BE2C (cell line): Measurements from ENCODE around the gene SF3B1.

Experiments used
- DNase-seq: peaks from one replicate; pipeline ENCODE4 v3.0.0-alpha.2; 2020
- H3K27me3 ChIP-seq: fragments of 250-450 bp; sonication (Bioruptor Pico); 2 replicates; pipeline ENCODE4 v1.5.1; 2020; ENCODE audit warnings: mild to moderate bottlenecking
- H3K36me3 ChIP-seq: fragments of 250-450 bp; sonication (Bioruptor Pico); 2 replicates; pipeline ENCODE4 v1.5.1; 2020; ENCODE audit warnings: mild to moderate bottlenecking
- H3K4me1 ChIP-seq: fragments of 250-450 bp; sonication (Bioruptor Pico); 2 replicates; pipeline ENCODE4 v1.5.1; 2020
- H3K4me3 ChIP-seq: 2 replicates; pipeline ENCODE4 v1.5.1; 2011; ENCODE audit warnings: low read depth, low read length
- H3K9me3 ChIP-seq: fragments of 250-450 bp; sonication (Bioruptor Pico); 2 replicates; pipeline ENCODE4 v1.5.1; 2020
- TF ChIP-seq, protein P1 (sequence below): IDR thresholded peaks from 2 replicates; pipeline ENCODE4 v1.5.1; 2012; ENCODE audit warnings: mild to moderate bottlenecking, low read depth, low read length

SF3B1 gene

DNA sequence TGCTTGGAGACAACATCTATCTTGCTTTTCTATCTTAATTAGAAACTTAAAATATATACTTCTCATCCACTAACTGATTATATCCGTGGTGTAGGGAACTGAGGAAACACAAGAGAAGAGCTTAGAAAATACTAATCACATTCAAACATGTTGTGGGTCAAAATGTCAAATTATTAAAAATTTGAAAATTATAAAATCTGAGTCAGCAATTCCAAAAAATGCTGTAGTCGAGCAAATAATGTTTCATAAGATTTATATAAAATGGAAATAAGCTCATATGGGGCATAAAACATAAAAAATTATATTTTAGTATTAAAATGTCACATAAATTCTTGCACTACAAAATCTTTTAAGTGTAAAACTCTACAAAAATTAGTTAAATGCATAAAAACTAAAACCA is 29.2 kb downstream of the SF3B1 start:
- Histone ChIP-seq H3K27me3 (no peaks in the 10 kb centered on the region), H3K36me3 (peaks cover 96% of the 10 kb centered on the region), H3K4me1 (no peaks in the 10 kb centered on the region), H3K9me3 (no peaks in the 10 kb centered on the region), H3K4me3 (no peak overlapping the region)
- no peak for DNase-seq
- TF ChIP-seq, protein P1, sequence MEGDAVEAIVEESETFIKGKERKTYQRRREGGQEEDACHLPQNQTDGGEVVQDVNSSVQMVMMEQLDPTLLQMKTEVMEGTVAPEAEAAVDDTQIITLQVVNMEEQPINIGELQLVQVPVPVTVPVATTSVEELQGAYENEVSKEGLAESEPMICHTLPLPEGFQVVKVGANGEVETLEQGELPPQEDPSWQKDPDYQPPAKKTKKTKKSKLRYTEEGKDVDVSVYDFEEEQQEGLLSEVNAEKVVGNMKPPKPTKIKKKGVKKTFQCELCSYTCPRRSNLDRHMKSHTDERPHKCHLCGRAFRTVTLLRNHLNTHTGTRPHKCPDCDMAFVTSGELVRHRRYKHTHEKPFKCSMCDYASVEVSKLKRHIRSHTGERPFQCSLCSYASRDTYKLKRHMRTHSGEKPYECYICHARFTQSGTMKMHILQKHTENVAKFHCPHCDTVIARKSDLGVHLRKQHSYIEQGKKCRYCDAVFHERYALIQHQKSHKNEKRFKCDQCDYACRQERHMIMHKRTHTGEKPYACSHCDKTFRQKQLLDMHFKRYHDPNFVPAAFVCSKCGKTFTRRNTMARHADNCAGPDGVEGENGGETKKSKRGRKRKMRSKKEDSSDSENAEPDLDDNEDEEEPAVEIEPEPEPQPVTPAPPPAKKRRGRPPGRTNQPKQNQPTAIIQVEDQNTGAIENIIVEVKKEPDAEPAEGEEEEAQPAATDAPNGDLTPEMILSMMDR: no peak

DNA sequence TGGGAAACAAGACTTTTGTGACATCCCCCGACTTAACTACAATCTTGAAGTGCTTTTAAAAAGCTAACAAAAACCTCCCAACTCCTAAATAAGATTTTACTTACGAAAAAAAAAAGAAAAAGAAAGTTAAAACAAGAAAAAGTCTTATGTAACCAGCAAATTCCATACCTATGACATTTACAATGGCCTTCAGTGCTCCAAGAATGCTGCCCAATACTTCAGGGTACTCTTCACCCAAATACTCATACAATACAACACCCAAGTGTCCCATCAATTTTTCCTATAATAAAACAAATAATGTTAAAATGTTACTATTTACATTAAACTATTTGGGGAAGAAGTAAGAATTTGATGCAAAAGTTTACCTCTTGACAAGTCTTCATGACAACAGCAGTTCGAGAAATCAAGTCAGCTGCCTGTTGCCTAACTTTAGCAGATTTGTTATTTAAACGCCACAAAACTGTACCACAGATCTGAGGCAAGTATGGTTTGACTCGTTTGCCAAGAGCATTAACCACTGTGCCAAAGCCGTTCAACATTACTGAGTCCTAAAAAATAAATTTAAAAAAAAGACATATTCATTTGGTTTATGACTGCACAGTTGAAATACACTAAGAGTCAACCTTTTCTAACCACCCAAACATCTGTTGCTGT is 34.8 kb downstream of the SF3B1 start:
- Histone ChIP-seq H3K4me3 (no peak overlapping the region), H3K9me3 (no peaks in the 10 kb centered on the region), H3K36me3 (peaks cover 97% of the 10 kb centered on the region), H3K4me1 (no peaks in the 10 kb centered on the region), H3K27me3 (no peaks in the 10 kb centered on the region)
- no peak for DNase-seq
- TF ChIP-seq, protein P1: no peak

DNA sequence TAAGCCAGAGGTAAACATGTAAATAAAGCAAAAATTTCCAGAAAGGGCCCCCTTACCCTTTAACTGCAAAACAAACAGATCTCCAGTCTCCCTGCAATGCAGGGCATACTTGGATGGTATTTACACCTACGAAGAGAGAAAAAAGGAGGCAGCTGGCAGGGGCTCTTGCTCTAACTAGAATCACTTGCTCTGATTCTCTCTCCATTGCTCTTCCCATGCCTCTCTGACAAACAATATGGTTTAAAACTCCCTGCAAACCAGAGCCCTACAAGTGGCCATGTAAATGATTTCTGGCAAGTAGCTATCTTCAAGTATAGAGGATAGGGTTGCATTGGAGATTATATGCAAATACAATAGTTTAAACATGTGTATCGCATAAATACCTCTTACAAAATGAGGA is 35.9 kb downstream of the SF3B1 start:
- TF ChIP-seq, protein P1: no peak
- Histone ChIP-seq H3K4me1 (no peaks in the 10 kb centered on the region), H3K27me3 (no peaks in the 10 kb centered on the region), H3K4me3 (no peak overlapping the region), H3K36me3 (peaks cover 99% of the 10 kb centered on the region), H3K9me3 (no peaks in the 10 kb centered on the region)
- no peak for DNase-seq

DNA sequence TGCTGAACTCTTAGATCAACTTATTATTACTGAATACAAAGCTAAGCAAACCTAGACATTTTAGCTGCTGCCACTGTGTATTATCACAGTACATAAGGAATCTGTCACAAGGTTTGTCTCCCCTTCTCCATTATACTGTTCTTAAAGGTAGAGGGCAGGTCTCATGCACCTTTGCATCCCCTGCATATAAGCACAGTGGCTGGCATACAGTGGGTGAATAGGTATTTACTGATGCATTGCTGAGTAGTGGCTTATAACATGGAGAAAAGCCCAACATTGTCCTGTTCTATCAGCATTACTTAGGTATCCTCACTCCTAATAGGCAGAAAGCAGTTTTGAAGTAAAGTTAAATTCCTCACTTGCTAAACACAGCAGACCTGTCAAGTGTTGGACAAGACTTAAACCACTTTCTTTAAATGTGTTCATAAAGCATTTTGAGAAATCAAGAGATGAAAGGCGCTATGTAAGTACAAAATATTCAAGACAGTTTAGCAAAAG is 43.6 kb downstream of the SF3B1 start:
- peaks cover 66% of the 10 kb centered on the region for H3K36me3 ChIP-seq
- TF ChIP-seq, protein P1: no peak
- H3K4me1 ChIP-seq: no peaks in the 10 kb centered on the region
- H3K9me3 ChIP-seq: no peaks in the 10 kb centered on the region
- no peak for DNase-seq
- no peak overlapping the region for H3K4me3 ChIP-seq
- no peaks in the 10 kb centered on the region for H3K27me3 ChIP-seq

DNA sequence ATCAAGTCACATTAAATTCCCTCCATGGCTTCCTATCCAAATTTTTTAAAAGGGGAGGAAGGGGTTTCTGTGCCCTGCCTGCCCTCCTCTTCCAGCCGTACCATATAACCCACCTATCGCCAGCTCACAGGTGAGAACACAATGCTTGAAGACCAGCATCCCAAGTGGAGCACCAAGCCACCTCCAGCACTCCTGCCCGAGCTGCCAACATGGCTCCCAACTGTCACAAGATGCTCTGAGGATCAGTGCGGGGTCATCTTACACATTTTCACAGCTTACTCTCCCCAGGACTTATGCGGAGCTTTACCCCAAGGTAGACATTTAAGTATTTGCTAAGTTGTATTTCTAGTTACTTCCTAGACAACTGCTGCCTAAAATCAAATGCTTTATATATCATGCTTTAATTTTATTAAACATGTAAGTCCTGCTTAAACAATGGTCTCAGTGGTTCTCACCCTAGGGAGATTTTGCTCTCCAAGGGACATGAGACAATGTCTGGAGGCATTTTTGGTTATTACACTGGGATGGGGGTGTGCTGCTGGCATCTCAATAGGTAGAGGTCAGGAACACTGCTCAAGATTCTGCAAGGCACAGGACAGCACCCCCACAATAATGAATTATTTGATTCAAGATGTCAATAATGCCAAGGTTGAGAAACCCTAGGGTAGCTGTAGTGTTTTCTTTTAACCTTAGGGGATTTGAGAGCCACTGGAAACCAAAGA is 45.8 kb downstream of the SF3B1 start:
- Histone ChIP-seq H3K36me3 (peaks cover 44% of the 10 kb centered on the region), H3K4me3 (no peak overlapping the region), H3K27me3 (no peaks in the 10 kb centered on the region), H3K9me3 (no peaks in the 10 kb centered on the region), H3K4me1 (no peaks in the 10 kb centered on the region)
- no peak for DNase-seq
- TF ChIP-seq, protein P1: no peak

DNA sequence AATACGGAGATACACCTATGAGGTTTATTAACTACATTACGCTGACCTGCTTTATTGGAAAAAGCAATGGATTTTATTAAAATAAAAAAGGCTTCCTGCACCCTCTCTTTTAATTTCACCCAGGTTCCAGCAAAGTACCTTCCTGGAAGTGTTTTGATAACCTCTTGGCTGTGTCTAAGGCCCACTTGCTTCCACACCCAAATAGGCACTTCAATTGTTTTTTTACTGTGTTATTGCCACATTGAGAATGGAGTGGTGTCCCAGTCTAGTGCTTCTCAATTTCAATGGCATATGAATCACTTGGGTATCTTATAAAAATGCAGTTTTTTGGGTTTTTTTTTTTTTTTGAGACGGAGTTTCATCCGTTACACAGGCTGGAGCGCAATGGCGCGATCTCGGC is 47.6 kb downstream of the SF3B1 start:
- TF ChIP-seq, protein P1: no peak
- Histone ChIP-seq H3K4me3 (no peak overlapping the region), H3K9me3 (no peaks in the 10 kb centered on the region), H3K36me3 (peaks cover 29% of the 10 kb centered on the region), H3K4me1 (no peaks in the 10 kb centered on the region), H3K27me3 (no peaks in the 10 kb centered on the region)
- no peak for DNase-seq
